ENCODE results near the gene ACTR10. TPM values are rescaled to one million over a fixed set of nuclear protein-coding genes. Genes with fewer than 3 reads are reported as not detected.

The ACTR10 gene
- total and polyA plus RNA-seq, 9 of the 15 experiments (the other 6 are each of a cell fraction or from before 2014, with no cell fraction given) = 22.0 to 66.1 (median 34.1) TPM

GRCh38 chr14:58258156-58258555, 58.2 kb downstream of the ACTR10 start:
- BruUV-seq (replicated peaks) = no TSS peak
- H4K20me1 ChIP-seq (replicated peaks; ENCODE audit: control insufficient read depth, insufficient read depth, low read length) = no peaks in the 10 kb centered on the region
- no peak overlapping the region for H3K9ac ChIP-seq (ENCODE audit: insufficient read depth in 1 of 2, low read depth in 2 of 2, low read length in 2 of 2)
- TF ChIP-seq EZH2 (IDR thresholded peaks at IDR 0.05; ENCODE audit: borderline replicate concordance, low read depth, low read length) (no peak), ZNF384 (IDR thresholded peaks at IDR 0.05; ENCODE audit: low read depth, low read length) (peak; percentile 66), RCOR1 (IDR thresholded peaks at IDR 0.05; ENCODE audit: borderline replicate concordance in 1 of 2, low read depth in 2 of 2, low read length in 2 of 2) (no peak), POLR2H (tag; IDR thresholded peaks at IDR 0.05; ENCODE audit: low read depth) (no peak), ZNF347 (CRISPR knock-in tag; IDR thresholded peaks at IDR 0.05; ENCODE audit: low read depth) (no peak), CBX2 (IDR thresholded peaks at IDR 0.05; ENCODE audit: insufficient read depth, low read length, poor library complexity, severe bottlenecking) (no peak), TEAD2 (tag; IDR thresholded peaks at IDR 0.05) (no peak)
- 88% methylated on average over 4 of the region's 4 CpGs for WGBS (ENCODE audit: insufficient coverage, low coverage, missing lambda C conversion rate)
- peaks cover 87% of the 10 kb centered on the region for H3K36me3 ChIP-seq (ENCODE audit: control insufficient read depth, insufficient read depth, low read length)
- CTCF ChIA-PET (ENCODE audit: low intra/inter-chr PET ratio) = no interaction called here
- DNase-seq (ENCODE audit: extremely low read depth in 1 of 4, low spot score in 3 of 4) = no peak
- no peaks in the 10 kb centered on the region for H3K9me1 ChIP-seq (ENCODE audit: control insufficient read depth, insufficient read depth, low read length)
- no peaks in the 10 kb centered on the region for H3K27me3 ChIP-seq (ENCODE audit: control insufficient read depth in 2 of 2, insufficient read depth in 2 of 2, low read length in 2 of 2)
- POLR2A ChIA-PET = interaction anchor here (0.7 to 3.2 kb wide), 4 partner anchors 11 to 14 kb away, joined by 3 to 13 read pairs (median 8); partner anchors contain the start of gene PSMA3
- intact Hi-C loops (cut with micrococcal nuclease) = no loop called here
- in situ Hi-C loops (cut with MboI) = no loop called here
- no peaks in the 10 kb centered on the region for H3K4me1 ChIP-seq (replicated peaks in 1 of 2; ENCODE audit: control insufficient read depth in 2 of 2, insufficient read depth in 2 of 2, low read length in 2 of 2)
- no peaks in the 10 kb centered on the region for H3K9me3 ChIP-seq (replicated peaks; ENCODE audit: control insufficient read depth, insufficient read depth, low read depth, low read length)
- no peak overlapping the region for H3K27ac ChIP-seq (ENCODE audit: extremely low read depth, low read depth, low read length)
- no peaks in the 10 kb centered on the region; the same call in 2 of the 3 replicates for H3K79me2 ChIP-seq (ENCODE audit: control insufficient read depth, insufficient read depth, low read length)
- H3K4me3 ChIP-seq = no peak overlapping the region
- FAIRE-seq = no peak
- H3K4me2 ChIP-seq (ENCODE audit: insufficient read depth, low read length) = no peak overlapping the region
- ATAC-seq = peak; percentile 59; the same call in 2 of the 3 replicates
- H2AFZ ChIP-seq (ENCODE audit: low read depth, low read length) = no peak overlapping the region
